ENCODE results near the gene QKI. TPM values are rescaled to one million over a fixed set of nuclear protein-coding genes. Genes with fewer than 3 reads are reported as not detected.

Gene QKI
- total RNA-seq: 114 and 128 TPM in 2 replicates

GRCh38 chr6:163414117-163414945, at the start of gene QKI:
TSS of gene QKI (plus strand) at chr6:163414718. CDS start at chr6:163415194, 476 bp downstream.

Measured in uterine smooth muscle cell (primary cell).